Measurements from ENCODE around the gene AK5.

- TF ChIP-seq POLR2A (IDR thresholded peaks at IDR 0.05) (no peak), CTCF (IDR thresholded peaks at IDR 0.05) (no peak)
Observed at GRCh38 chr1:77253211-77253610, 28.6 kb upstream of the AK5 start.
